Activated naive CD8-positive, alpha-beta T cell treated with anti-CD3 and anti-CD28 coated beads, Interleukin-2, amount 50 U/mL, for 16 hours (primary cell): ENCODE results near the gene CRX.
"Not testable (repeated sequence)": the region's sequence is repeated elsewhere in the genome, so short reads cannot be mapped to it uniquely, and the experiment has no call there.

Source experiments
- DNase-seq: peaks from one replicate; pipeline ENCODE4 v3.0.0-alpha.2; 2020; ENCODE audit warnings: low read depth, low spot score

The CRX gene

DNA sequence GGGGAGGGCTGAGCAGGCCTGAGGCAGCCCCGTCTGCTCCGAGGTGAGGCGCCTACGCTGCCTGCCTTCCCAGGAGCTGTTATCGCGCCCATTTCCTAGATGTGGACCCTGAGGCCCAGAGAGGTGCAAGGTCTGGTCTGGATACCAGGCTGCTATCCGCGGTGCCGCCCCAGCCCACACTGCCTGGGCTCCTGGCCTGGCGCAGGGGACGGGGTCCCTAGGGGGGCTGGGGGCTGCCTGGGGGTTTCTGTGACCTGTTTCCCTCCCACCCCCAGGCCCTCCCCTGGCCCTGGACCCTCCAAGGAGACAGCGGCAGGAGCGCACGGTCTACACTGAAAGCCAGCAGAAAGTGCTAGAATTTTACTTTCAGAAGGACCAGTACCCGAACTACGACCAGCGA lies 38.1 kb downstream of the CRX start:
- not testable (repeated sequence) for DNase-seq

DNA sequence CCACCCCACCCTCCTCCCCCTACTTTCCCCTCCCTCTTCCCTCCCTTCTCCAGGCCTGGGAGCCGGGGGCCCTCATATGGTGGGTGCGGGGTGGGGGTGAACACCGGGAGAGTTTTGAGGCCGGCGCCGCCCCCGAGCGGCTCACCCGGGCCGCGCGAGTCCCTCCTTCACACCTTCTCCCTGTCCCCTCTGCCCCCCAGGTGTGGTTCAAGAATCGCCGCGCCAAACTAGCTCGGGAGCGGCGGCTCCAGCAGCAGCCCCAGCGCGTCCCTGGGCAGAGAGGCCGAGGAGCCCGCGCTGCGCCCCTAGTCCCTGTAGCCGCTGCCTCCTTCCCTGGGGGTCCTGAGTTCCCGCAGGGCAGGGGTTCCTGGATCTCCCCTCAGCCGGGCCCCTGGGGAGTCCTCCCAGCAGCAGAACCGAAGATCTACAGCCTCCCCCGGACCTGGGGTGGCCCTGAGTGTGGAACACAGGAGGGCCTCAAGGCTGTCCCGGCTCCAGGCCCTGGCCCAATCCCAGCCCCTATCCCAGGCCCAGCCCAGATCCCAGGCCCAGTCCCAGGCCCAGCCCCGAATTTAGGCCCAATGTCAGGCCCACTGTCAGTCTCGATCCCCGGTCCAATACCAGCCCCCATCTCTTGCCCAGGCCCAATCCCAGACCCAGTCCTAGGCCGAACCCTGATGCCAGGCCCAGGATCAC lies 39.0 kb downstream of the CRX start:
- DNase-seq, result no peak

DNA sequence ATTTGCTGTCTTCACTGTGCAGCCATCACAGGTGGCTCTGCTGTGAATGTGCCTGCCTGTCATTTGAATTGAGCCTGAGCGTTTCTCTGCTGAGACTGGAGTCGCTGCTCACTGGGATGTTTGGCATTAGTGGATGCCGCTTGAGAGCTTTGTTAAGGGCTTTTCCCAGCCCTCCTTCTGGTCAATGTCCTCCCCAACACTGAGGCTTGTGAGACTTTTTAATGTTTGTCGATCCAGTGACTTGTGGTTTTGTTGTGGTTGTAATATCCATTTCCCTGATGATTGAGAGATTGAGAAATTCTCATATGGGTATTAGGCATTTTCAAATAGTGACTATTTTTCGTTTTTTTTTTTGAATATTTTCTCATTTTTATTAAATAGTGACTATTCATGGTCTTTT lies 39.9 kb downstream of the CRX start:
- DNase-seq, result no peak

DNA sequence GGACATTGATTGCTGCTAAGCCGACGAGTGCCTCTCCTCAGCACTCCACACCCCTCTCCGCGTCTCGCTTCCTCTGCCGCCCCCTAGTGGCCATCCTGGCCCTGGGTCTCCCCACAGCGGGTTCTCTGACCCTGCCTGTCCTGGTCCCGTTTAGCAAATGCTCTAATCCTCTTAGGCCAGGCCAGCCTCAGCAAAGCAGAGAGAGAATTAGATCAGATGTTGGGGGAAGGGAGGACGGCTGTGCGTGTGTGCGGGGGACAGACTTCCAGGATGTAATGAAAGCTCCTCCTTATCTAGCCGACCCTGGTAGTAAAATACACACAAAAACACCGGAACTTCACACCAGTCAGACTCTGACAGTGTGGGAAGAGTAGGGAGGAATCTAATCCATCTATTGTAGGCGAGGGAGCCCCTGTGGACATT lies 41.8 kb downstream of the CRX start:
- peak; percentile 75 for DNase-seq

DNA sequence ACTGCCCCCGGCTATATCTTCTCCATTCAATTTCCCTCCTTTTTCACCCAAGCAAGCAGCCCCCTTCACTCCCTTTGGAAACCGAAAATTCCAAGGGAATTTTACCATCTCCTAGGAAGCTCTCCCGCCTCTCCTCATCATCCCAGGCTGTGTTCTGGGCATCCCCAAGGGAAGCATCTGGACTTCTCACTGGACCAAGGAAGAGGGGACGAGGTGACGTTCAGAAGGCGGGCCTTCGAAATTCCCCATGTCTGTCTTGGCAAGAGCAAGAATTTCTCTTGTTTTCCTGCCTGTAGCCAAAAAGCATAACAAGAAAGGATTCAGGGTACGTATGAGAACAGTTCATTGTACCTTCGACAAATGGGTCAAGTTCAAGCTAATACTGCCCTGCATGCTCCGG lies 43.4 kb downstream of the CRX start:
- DNase-seq, result no peak

DNA sequence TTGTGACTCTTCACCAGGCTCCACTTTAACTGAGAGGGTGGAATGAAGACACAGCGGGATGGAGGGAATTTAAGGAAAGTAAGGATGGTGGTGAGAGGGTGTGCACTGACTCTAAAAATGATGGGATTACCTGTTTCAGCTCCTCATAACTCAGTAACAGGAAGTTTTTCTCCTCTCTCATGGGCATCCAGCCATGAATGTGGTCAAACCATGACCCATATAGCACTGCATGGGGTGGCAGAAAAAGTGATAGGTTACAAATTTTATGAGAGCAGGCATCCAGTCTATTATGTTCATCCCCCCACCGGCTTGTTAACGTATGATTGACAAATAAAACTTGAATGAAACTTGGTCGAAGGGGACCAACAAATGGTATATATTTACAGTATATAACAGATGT lies 57.2 kb downstream of the CRX start:
- DNase-seq, result no peak

DNA sequence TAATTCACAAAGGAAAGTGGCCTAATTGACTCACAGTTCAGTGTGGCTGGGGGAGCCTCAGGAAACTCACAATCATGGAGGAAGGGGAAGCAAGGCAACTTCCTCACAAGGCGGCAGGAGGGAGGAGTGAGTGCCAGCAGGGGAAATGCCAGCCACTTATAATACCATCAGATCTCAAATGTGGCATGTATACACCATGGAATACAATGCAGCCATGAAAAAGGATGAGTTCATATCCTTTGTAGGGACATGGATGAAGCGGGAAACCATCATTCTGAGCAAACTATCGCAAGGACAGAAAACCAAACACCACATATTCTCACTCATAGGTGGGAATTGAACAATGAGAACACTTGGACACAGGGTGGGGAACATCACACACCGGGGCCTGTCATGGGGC lies 57.6 kb downstream of the CRX start:
- not testable (repeated sequence) for DNase-seq

DNA sequence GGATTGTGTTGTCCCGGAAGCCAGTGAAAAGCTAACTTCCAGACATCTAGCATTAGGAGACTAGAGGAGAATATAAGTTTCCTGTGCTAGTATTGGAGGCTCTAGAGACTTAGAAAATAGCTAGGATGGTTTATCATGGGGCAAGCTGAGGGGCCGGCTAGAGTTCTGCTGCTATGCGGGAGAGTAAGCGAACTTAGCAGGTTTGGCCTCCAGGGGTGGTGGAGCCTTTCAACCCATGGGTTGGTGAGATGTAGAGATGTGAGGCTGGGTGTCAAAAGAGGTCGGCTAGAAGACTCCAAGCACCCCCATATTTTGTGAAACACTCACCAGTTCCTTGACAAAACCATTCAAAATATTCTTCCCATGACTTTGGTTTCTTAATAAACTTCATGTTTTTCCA lies 60.0 kb downstream of the CRX start:
- no peak for DNase-seq

DNA sequence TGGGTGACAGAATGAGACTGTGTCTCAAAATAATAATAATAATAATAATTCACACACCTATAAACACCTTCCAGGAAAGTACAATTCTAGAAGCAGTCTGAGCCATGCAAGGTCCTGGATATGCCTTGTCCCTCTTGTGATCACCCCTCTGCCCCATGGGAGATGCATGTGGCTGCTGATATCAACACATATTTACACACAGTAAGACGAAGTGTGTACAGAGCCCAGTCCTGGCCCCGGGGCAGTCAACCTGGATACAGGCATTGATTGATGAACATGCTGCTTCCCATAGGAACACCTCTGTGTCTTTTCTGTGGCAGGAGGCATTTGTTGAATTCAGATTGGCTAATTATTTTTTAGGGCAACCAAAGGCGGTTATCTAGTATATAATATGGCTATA lies 61.2 kb downstream of the CRX start:
- no peak for DNase-seq

DNA sequence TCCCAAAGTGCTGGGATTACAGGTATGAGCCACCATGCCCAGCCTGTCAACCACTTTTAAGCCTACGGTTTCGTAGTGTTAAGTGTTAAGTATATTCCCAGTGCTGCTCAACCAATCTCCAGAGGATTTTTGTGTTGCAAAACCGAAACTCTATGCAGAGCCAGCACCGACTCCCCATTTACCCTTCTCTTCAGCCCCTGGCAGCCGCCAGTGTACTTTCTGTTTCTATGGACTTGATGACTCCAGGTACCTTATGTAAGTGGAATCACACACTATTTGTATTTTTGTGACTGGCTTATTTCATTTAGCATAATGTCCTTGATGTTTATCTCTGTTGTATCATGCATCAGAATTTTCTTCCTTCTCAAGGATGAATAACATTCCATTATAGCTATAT lies 63.3 kb downstream of the CRX start:
- DNase-seq, result no peak

DNA sequence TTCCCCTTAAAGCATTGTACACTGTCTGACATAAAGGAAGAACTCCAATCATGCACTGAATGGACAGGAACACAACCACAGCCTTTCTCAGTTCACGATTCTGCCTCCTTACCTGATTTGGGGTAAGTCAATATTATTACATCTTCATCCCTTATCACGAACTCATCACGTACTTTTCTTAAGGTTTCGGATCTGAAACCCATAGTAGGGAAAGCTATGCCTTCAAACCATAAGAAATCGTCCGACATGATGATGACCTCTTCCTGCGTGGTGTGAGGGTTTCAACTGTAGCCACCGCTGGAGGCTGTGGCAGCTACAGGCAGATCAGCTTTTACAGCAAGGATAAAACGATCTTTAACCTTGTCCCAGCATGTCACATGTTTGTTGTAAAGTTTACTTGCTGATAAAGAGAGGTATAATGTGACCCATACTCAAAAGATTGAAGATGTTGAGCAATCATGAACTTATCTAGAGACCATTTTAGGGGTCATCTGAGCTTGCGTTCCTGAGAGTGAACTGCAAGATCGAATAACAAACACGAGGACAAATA lies 64.3 kb downstream of the CRX start, which contains the start of gene SULT2A1:
SULT2A1 (minus strand) TSS at position 306 of the 550 bp plus-strand sequence; CDS start at position 248, 58 bp downstream.
- no peak for DNase-seq

DNA sequence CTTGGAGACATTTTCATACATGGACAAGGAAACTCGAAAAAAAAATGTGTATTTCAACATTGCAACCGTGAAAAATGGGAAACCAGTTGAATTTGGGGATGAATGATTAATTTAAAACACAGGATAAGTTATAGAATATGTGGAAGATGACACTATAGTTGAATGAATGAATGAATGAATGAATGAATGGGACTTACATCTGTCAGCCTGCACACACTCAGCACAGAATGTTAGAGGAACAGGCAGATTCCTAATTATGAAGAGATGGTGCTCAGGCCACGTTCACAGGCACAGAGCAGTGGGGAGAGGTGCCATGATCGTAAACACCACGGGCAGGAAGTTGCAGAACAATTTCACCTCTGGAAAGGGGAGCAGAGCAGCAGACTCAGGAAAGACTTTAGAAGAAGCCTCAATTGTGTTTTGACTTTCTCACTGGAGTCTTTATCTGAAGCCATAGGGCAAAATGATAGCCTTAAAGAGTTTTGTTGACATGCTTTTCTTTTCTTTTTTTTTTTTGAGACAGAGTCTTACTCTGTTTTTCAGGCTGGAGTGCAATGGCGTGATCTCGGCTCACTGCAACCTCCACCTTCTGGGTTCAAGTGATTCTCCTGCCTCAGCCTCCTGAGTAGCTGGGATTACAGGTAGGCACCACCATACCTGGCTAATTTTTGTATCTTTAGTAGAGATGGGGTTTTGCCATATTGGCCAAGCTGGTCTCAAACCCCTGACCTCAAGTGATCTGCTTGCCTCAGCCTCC lies 69.3 kb downstream of the CRX start:
- no peak for DNase-seq

DNA sequence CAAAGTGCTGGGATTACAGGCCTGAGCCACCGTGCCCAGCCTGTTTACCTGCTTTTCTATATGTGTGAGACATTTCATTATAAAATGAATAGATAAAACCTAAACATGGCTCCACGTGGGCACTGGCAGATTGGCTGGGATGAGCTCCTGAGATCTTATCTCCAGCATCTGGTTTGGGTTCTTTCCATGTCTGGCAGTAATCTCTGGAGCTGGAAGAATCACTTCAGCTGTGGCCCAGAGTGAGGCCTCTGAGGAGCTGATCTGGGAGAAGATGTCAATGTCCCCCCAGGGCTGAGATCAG lies 69.8 kb downstream of the CRX start:
- no peak for DNase-seq

DNA sequence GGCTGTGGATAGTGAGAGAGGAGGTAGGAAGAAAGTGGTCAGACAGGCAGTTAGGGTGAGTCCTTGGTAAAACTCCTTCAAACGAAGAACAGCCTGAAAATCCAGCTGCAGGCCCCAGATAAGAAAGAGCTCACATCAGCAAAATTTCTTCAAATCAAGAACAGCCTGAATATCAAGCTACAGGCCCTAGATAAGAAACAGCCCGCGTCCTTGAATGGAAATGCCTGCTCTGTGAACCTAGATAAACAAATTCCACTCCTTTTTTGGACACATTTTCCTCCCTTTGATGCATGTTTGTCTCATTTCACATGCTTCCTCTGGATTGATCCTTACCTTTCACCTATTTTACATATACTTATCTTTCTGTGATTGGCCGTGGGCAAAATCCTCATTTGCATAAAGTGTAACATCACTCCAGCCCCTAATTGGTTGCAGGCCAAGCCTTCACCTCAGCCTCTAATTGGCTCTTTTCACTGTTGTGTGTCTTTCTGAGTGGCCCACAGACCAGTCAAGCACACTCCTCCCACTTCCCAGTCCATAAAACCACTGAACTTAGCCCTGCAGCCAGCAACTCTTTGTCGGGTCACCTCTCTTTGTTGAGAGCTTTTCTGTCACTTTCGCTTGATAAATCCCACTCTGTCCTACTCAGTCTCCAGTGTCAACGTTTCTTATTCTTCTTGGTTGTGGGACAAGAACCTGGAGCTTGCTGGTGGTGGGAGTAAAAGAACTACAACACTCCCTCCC lies 70.4 kb downstream of the CRX start:
- no peak for DNase-seq
